Right ventricle myocardium inferior (tissue), 1 donor: ENCODE measurements around the gene SNTG2. TPM values are rescaled to one million over a fixed set of nuclear protein-coding genes. Genes with fewer than 3 reads are reported as not detected.

ENCODE experiments used
- ATAC-seq: fragments of 200-7000 bp; cut with Tn5 transposase; one replicate; pipeline ENCODE4 v1.9.1; 2020; ENCODE audit warnings: mild to moderate bottlenecking, moderate library complexity
- DNase-seq: peaks from one replicate; pipeline ENCODE4 v3.0.0; 2021; ENCODE audit errors: missing footprints
- intact Hi-C: fragments of 100-400 bp; cut with DNase I; formaldehyde crosslinking; loops from one replicate; pipeline ENCODE4 v1.11.0; 2022
- total RNA-seq: library from RNA; stranded (reverse); fragmentation: NEBNext Ultra II Directional; extraction: Animal tissue kit (Norgen Biotek cat#: 25700); gene quantifications from one replicate; pipeline ENCODE4 v1.2.1, GENCODE V29; 2021
- donor health status: DM: no; HTN: yes; CAD: no; lungs with severe emphysema.

Gene SNTG2
- total RNA-seq, 1 donor from 2014 or later = 2.4 TPM

DNA sequence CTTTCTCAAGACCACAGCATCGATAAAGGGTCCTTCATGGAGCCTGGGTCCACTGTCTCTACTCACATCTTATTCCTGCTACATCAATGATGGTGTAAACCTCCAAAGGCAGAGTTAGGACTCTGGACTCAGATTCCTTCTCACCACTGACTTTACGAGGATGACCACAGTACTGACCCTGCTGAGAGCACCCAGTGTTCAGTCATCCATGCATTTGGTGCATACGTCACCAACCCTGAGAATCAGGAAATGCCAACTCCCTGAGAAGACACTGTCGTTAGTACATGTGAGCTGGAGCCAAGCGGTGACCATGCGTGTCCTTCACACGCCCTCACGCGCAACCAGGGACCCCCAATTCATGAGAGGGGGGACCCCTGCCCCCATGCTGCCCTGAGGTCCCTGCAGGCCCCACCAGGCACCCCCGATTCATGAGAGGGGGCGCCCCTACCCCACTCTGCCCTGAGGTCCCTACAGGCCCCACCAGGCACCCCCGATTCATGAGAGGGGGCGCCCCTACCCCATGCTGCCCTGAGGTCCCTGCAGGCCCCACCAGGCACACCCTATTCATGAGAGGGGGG is 284.2 kb downstream of the SNTG2 start:
- ATAC-seq (no peak), DNase-seq (no peak)
- intact Hi-C loops = no loop called here

DNA sequence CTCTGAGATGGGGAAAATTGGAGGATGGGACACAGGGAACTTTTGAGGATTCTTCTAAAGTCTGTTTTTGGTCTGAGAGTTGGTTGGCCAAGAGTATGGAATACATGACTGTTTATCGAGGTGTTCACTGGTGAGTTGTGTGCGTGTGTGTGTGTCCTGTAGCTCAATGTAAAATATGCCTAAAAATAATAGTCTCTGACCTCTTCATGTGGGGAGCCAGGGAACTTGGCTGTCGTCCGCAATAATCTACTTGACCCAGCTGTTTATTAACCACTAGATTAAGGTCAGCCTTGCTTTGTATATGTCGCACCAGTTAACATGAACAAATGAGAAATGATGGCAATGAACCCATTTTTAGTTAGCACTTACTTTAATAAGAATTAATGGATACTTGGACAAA is 285.2 kb downstream of the SNTG2 start:
- intact Hi-C loops = no loop called here
- ATAC-seq = no peak
- no peak for DNase-seq

DNA sequence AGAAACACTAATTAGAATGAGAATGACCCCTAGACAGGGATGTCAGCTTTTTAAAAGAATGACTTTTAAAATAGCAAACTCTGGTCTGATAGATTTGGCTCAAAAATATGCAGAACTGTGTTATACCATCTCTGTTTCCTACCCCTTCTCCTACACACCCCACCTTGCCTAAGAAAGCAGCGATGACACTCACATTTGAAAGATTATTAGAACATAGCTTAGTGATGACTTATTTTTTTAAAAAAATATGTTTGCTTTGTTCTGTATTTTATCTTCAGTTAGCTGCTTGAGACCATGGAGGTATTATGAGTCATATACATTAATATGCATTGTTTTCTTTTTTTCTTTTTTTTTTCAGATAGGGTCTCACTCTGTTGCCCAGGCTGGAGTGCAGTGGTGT is 286.0 kb downstream of the SNTG2 start:
- intact Hi-C loops = no loop called here
- DNase-seq = no peak
- no peak for ATAC-seq

- intact Hi-C loops = no loop called here
- DNase-seq = no peak
- ATAC-seq = no peak
These were observed 287.1 kb downstream of the SNTG2 start for GRCh38 chr2:1237783-1238182.

- ATAC-seq (no peak), DNase-seq (no peak)
- intact Hi-C loops = no loop called here
These were observed 288.0 kb downstream of the SNTG2 start for GRCh38 chr2:1238598-1239138.

- intact Hi-C loops = loop anchor here (10.0 kb wide), 2 partner anchors 130 to 270 kb away; no protein-coding TSS in a partner anchor
- DNase-seq (no peak), ATAC-seq (no peak)
These were observed 294.5 kb downstream of the SNTG2 start for GRCh38 chr2:1245193-1245592.

DNA sequence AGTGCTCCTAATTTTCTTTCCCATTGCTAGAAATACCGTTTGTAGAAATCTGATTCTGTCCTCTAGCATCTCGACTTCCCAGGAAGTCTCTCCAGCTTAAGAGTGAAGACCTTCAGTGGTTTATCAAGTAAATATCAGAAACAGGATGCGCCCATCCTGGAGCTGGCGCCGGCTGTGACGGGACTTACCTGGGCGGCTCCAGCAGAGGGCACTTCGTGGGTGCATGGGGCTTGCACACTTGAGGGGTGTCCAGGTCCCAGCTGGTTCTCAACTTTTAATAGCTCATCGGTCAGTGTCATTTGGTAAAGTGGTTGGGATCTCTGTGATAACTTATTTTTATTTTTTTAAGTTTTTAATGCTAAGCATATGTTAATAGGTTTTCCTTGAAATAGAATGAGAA is 295.6 kb downstream of the SNTG2 start:
- no peak for DNase-seq
- no peak for ATAC-seq
- intact Hi-C loops = loop anchor here (10.0 kb wide), 2 partner anchors 129 to 269 kb away; no protein-coding TSS in a partner anchor

DNA sequence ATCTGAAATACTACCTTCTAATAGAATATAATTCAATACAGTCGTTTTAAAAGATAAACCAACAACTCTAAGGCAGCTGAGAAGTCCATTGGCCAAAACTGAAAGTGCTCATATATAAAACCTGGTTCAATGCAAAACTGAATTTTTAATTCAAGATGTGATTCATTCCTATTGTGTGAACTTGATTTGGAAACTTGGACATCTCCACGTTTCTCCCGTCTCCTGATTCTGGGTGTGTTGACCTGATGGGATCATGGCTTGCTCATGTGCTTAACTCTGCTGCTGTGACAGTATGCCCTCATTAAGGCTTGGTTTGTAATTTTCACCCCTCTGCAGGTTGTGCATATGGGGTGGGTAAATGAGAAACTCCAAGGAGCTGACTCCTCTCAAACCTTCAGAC is 296.3 kb downstream of the SNTG2 start:
- ATAC-seq = no peak
- no peak for DNase-seq
- intact Hi-C loops = loop anchor here (10.0 kb wide), 2 partner anchors 128 to 268 kb away; no protein-coding TSS in a partner anchor

DNA sequence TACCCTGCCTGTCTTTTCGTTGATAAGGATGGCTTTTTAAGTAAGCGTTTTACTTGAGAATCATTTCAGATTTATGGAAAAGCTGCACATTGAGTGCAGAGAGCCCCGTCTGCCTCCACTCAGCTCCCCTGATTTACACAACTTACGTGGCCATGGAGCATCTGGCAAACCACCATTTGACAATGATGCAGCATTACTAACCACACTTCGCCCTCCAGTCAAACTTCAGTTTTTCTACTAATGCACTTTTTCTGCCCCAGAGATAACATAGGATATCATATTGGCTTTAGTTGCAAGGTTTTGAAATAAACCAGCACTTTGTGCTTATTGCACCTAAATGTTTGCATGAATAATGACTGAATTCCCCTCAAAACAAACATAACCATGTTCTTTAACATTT is 297.5 kb downstream of the SNTG2 start:
- no peak for ATAC-seq
- intact Hi-C loops = loop anchor here (10.0 kb wide), 2 partner anchors 127 to 267 kb away; no protein-coding TSS in a partner anchor
- no peak for DNase-seq

DNA sequence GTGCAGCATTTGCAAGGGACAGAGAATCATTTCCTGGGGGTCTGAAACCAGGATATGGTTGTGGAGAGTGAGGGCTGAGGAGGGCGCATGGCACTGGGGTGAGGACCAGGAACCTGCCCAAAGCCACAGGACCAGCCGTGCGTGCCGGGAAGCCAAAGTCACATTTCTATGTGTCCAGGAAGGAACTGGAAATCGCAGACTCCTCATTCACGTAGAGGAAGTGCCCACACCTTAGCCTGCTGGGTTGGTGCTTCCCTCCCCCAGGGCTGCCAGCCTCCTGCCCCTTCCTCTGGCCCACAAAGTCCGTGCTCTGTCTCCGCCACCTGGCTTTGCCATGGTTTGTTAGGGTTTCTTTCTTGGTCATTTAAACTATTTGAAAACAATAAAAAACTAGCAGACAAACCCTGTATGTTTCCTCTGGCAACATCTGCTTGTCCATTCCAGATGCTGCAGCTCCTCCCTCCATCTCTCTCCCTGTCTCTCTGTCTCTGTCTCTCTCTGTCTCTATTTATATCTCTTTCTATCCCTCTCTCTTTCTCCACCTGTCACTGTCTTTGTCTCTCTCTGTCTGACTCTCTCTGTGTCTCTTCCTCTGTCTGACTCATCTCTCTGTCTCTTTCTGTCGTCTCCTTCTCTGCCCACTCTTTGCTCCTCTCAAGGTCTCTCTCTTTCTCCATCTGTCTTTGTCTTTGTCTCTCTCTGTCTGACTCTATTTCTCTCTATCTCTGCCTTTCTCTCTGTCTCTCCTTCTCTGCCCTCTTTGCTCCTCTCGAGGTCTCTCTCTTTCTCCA is 299.4 kb downstream of the SNTG2 start:
- intact Hi-C loops = loop anchor here (10.0 kb wide), 2 partner anchors 125 to 265 kb away; no protein-coding TSS in a partner anchor
- DNase-seq (no peak), ATAC-seq (no peak)

DNA sequence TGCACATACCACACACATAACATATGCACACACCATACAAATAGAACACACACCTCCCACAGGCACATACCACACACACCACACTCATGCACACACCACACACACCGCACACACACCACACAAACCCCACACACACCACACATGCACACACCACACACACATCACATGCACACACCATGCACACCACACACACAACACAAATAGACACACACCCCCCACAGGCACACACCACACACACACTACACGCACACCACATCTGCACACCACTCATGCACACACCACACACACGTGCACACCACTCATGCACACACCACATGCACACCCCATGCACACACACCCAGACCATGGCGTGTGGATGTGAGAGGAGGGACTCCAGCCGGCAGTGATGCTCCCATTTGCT is 300.9 kb downstream of the SNTG2 start:
- intact Hi-C loops = no loop called here
- no peak for ATAC-seq
- no peak for DNase-seq

DNA sequence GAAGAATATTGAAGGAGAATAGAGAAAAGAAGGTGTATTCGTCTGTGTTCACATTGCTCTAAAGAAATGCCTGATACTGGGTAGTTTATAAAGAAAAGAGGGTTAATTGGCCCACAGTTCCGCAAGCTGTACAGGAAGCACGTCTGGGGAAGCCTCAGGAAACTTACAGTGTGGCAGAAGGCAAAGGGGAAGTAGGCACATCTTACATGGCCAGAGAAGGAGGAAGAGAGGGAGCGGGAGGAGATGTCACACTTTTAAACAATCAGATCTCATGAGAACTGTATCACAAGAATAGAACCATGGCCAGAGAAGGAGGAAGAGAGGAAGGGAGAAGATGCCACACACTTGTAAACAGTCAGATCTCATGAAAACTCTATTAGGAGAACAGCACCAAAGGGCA is 303.0 kb downstream of the SNTG2 start:
- ATAC-seq (no peak), DNase-seq (no peak)
- intact Hi-C loops = no loop called here

DNA sequence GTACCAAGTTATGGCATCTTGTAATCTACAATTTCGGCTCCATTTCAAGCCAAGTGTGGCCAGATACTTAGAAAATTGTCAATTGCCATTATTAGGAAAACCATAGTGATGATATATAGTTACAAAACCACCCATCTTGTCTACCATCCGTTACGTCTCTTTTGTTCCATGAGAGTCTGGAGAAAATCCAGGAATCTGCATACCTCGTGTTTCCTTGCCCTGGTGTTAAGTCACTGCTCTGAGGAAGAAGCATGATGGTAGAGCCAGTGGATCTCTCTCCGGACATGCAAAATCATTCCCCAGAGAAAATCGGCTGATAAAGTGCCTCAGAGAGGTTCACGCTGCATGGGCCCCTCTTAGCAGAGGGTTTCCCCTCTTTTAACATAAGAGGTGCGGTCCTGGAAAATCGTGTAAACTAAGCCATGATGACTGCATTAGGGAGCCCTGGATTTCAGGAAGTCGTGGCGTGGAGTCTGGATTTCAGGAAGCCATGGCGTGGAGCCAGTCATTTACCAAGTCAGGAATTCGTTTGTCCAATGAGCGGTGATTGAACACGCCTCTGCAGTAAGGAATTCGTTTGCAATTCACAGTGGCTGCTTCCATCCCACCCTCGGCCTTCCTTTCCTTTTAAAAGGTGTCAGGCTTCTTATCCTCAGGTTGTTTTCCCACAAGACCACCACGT is 304.2 kb downstream of the SNTG2 start:
- no peak for DNase-seq
- intact Hi-C loops = no loop called here
- ATAC-seq = no peak

DNA sequence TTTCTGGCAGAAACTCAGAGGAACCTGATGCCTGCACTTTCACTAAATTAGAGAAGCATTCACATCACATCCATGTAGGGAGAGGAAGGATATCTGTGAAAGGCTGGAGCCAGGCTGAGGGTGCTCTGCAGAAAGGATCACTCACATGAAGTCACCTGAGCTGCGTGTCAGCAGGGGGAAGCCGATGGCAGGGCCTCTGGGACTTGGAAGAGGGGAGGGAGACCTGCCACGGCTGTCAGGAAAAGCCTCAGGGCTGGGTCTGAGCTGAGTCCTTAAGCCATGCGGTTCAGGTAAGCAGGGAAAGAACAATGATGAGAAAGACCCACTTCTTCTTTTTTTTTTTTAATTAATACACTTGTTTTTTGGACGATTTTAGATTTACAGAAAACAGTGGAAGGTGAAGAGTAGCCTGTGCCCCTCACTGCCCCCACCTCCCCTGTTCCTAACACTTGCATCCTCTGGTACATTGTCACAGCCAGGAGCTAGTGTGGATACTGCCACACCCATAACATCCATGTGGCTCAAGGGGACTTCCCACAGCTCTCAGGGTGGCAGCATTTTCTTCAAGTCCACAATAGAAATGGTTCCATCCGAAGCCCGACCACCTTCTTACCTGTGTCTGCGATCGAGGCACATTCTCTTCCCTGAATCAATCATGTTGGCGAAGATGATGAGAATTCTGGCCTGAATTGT is 306.1 kb downstream of the SNTG2 start:
- intact Hi-C loops = no loop called here
- no peak for DNase-seq

GRCh38 chr2:1257334-1257733 is 306.7 kb downstream of the SNTG2 start:
- ATAC-seq (no peak), DNase-seq (no peak)
- intact Hi-C loops = no loop called here

More for the DNA sequence above, 306.1 kb downstream of the SNTG2 start:
- ATAC-seq = no peak

GRCh38 chr2:1259746-1260145 is 309.1 kb downstream of the SNTG2 start:
- ATAC-seq (no peak), DNase-seq (no peak)
- intact Hi-C loops = no loop called here

- intact Hi-C loops = no loop called here
- no peak for DNase-seq
- ATAC-seq = no peak
These were observed 312.0 kb downstream of the SNTG2 start for GRCh38 chr2:1262609-1263008.

DNA sequence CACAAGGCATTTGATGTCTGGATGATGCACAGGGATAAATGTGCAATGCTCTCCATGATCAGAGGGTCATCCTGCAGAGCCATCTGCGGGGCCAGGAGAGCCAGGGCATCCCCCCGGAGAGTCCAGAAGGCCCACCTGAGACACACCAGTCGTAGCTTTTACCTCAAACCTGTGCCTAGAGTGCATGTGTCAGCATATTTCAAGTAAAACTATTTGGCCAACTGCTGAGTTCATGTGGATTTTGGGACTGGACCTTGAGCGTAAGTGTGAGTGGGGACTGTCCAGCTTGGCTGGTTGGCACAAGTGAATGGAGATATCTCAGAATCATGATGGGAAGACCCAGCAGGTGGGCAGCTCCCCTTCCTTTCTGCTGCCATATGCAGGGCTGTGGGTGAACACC is 314.8 kb downstream of the SNTG2 start:
- intact Hi-C loops = no loop called here
- ATAC-seq = no peak

GRCh38 chr2:1266351-1266750 is 315.7 kb downstream of the SNTG2 start:
- ATAC-seq (no peak), DNase-seq (no peak)
- intact Hi-C loops = no loop called here

More for the DNA sequence above, 314.8 kb downstream of the SNTG2 start:
- DNase-seq = no peak
